HS-5 (cell line): ENCODE results near the gene CFAP43.
"Not testable (repeated sequence)": the region's sequence is repeated elsewhere in the genome, so short reads cannot be mapped to it uniquely, and the experiment has no call there.

Experiments used
- DNase-seq: peaks from one replicate; pipeline ENCODE4 v3.0.0-alpha.2; 2012; ENCODE audit warnings: low read depth

The CFAP43 gene

DNA sequence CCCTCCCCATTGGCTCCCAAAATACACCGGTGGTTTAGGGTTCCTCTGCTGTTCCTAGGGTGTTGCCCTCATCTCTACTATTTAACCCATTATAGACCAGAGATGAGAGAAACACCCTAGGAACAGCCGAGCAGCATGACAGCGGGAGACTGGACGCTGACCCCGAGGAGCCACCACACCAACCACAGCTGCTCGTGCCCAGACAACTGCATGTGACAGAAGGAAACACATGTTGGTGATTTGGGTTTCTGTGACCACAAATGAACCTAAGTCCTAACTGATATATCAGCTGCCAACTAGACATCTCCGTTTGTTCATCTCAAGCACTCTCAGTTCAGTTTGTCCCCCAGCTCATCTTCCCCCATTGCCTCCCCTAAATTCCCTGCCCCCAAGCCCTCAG, 13.4 kb downstream of the CFAP43 start:
- no peak for DNase-seq

DNA sequence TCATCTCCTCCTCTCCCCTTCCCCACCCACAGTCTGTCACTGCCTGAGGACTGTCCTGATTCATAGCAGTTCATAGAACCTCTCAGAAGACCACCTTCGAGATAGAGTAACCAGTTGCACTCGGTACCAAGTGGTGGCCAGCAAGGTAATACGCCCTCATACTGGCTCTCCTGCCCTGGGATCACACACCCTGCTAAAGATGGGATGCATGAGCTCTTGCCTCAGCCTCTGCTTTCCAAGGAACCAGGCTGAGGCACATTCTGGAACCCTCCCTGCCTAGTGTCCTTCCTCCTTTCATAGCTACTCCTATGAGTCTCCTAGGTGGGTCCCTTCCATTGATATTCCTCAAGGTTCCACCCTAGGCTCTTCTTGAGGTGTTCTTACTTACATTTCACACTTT, 15.5 kb downstream of the CFAP43 start:
- no peak for DNase-seq

DNA sequence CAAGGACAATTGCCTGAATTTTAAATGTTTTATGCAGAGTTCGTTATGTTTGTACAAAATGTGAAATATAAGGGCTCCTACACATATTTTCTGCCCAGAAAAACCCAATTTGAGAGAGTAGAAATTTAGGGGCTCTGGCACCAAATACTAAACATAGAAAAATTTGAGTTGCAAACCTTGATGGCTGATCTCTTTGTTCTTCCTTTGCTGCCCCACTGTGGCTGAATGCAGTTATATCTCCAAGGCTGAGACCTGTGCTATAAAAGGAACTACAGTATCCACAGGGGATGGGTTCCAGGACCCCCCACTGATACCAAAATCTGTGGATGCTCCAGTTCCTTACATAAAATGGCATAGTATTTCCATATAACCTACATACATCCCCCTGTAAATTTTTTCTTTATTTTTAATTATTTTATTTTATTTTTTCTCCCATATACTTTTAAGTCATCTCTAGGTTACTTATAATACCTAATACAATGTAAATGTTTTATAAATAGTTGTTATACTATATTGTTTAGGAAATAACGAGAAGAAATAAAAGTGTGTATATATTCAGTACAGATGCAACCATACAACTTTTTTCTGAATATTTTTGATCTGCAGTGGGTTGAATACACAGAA, 22.5 kb downstream of the CFAP43 start:
- no peak for DNase-seq

GRCh38 chr10:104208730-104209129, 23.4 kb downstream of the CFAP43 start:
- DNase-seq: no peak

GRCh38 chr10:104202231-104202630, 29.9 kb downstream of the CFAP43 start:
- no peak for DNase-seq

GRCh38 chr10:104201636-104202035, 30.5 kb downstream of the CFAP43 start:
- DNase-seq: no peak

- DNase-seq: no peak
Observed at GRCh38 chr10:104199567-104199966, 32.6 kb downstream of the CFAP43 start.

DNA sequence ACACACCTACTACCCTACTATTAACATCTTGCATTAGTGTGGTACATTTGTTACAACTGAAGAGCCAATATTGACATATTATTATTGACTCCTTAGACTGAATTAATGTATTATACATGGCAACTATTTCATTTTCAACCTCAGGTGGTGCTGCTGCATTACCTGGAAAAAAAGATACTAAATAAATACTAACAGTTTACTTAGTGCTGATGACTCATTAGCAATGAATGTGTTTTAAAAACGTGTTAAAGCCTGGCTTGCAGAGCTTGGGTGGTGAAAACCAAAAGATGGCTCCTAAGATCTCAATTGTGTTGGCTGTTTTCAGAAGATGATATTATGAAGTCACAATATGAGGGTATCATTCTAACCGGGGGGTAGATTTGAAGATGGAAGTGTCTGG, 34.8 kb downstream of the CFAP43 start:
- DNase-seq: no peak

GRCh38 chr10:104195706-104196105, 36.5 kb downstream of the CFAP43 start:
- DNase-seq: no peak

DNA sequence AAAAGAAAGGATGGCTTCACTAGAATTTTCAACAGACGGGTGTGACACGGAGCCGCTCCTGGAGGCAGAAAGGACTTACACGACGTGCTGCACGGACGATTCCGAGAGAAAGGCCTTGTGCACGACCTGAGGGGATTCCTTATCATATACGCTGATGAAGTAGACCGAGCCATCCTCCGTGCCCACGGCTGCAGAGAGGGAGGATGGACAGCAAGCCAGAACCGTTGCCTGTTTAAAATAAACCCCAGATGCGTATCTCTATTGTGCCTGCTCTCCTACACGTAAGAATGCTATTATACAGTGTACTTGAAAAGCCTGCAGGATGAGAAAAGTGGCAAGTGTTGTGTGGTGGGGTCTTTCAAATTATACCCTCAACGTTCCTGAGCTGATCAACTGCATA, 38.4 kb downstream of the CFAP43 start:
- DNase-seq: no peak

- DNase-seq: no peak
Observed at GRCh38 chr10:104190695-104191094, 41.5 kb downstream of the CFAP43 start.

- DNase-seq: no peak
Observed at GRCh38 chr10:104183682-104184081, 48.5 kb downstream of the CFAP43 start.

DNA sequence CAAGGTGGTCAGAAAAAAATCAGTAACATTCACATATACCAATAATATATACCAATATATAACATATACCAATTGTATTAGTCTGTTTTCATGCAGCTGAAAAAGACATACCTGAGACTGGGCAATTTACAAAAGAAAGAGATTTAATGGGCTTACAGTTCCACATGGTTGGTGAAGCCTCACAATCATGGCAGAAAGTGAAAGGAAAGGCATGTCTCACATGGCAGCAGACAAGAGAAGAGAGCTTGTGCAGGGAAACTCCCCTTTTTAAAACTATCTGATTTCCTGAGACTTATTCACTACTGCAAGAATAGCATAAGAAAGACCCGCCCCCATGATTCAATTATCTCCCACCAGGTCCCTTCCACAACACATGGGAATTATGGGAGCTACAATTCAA, 58.0 kb downstream of the CFAP43 start:
- DNase-seq: not testable (repeated sequence)

DNA sequence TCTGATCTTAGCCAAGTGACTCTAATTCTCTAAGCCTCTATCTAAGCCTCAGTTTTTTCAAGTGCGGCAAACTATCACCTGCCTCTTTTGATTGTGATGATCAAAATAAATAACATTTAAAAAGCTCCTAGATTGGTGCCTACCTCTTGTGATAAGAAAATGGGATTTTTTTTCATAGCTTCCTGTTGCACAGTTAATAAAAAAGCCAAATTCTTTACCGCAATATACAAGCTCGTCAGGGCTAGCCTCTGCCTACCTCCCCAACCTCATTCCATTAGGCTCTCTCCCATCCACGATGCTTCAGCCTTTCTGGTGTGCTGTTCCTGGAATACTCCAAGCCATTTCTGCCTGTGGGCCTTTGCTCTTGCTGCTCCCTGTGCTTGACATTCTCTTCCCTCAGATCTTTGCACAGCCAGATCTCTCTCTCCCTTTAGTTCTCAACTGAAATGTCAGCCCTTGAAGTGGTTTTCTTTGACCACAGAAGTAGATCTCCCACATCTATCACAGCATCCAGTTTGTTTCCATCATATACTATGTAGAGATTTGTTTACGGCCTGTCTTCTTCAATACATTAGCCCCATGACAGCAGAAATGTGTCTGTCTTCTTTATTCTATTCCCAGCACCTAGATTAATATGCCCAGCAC, 61.4 kb downstream of the CFAP43 start:
- DNase-seq: no peak

- DNase-seq: no peak
Observed at GRCh38 chr10:104155591-104155990, 76.6 kb downstream of the CFAP43 start.

GRCh38 chr10:104151737-104152136, 80.4 kb downstream of the CFAP43 start:
- DNase-seq: no peak

GRCh38 chr10:104150139-104150538, 82.0 kb downstream of the CFAP43 start:
- peak; percentile 5 for DNase-seq

DNA sequence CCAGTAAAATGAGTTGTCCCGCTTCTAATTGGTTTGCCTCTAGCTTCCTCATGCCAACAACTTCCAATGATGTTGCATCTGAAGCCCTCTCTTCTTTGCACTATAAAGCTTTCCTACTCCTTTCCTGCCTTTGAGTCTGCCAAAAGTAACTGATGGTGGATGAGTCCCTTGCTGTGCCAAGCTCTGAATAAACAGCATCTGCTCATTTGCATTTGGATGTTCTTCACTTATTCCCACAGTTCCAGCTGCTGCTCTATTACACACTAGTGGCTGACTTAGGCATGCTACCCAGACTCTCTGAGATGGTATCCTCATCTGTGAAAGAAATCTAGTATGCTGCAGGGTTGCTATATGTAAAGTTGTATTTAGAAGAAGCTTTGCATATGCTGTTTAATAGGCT, 85.3 kb downstream of the CFAP43 start:
- no peak for DNase-seq

GRCh38 chr10:104144931-104145330, 87.2 kb downstream of the CFAP43 start:
- no peak for DNase-seq

- no peak for DNase-seq
Observed at GRCh38 chr10:104143829-104144228, 88.3 kb downstream of the CFAP43 start.

DNA sequence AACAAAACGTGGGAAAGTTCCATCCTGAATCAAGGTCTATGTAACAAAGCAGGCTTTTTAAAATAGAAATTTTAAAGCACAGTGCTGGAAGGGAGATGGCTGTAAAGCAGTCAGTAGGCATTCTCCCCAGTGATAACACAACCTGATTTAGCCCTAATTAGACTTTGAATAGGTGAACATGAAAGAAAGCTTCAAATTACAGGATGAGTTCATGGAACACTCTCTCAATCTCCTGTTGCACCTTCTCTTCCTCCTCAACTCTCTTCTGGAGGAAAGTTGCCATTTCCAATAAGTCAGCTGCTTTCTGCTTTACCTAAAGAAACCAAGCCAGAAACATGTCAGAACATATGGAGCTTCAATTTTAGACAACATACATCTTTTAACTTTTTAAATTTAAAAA, 90.1 kb downstream of the CFAP43 start:
- DNase-seq: no peak

DNA sequence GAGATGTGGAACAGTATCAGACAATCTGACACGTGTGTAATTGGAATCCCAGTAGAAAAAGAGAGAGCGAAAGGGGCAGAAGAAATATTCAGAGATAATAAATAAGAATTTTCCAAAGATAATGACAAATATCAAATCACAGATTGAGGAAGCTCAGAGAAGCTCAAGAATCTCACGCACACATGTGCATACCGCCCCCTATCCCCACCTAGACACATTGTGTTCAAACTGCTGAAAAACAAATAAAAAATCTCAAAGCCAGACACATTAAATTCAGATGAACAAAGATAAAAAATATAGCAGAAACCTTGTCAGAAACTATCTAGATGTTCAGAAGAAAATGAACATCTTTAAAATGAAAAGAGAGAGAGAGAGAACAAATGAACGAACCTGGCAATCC, 92.9 kb downstream of the CFAP43 start:
- DNase-seq: no peak

GRCh38 chr10:104138131-104138530, 94.0 kb downstream of the CFAP43 start:
- DNase-seq: no peak

DNA sequence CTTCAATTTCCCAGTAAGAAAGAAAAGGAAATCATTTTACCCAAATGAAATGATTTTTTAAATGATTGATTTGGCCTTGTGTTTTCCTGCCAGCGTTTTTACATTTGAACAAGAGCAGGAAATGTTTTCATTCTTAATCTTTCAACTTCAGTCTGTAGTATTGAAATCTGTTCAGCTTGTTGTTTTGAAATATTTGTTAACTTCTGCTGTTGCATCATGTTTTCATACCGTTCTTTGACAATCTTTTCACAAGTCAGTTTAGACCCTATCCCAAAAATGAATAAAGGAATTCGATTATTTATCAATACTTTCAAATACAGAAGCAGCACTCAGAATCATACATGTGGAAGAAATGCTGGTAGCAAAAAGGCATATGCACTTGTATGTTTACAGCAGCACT, 102.1 kb downstream of the CFAP43 start:
- no peak for DNase-seq
